Panc1 (cell line): ENCODE data around the gene YIPF1. TPM values are rescaled to one million over a fixed set of nuclear protein-coding genes. Genes with fewer than 3 reads are reported as not detected.

Experiments used
- ATAC-seq: fragments of 200-7000 bp; cut with Tn5 transposase; 2 replicates; pipeline ENCODE4 v1.9.1; 2020; ENCODE audit warnings: mild to moderate bottlenecking, moderate library complexity
- BruUV-seq: library from RNA; stranded (reverse); fragments of 400-500 nt; replicated peaks from 2 replicates; lab custom pipeline; 2021; lab: Mats Ljungman, UMichigan
- CTCF ChIA-PET: fragments of 300-600 bp; sonication (Branson Sonifier 250); formaldehyde crosslinking; loops from one replicate; lab custom pipeline; 2022; ENCODE audit warnings: antibody characterized with exemption; lab: Charles Lee
- POLR2A ChIA-PET: fragments of 300-600 bp; sonication (Branson Sonifier 250); formaldehyde crosslinking; loops from one replicate; lab custom pipeline; 2022; ENCODE audit warnings: antibody characterized with exemption; lab: Charles Lee
- DNase-seq: peaks from one replicate; pipeline ENCODE4 v3.0.0-alpha.2; 2010; ENCODE audit warnings: low read depth, low spot score
- H3K27ac ChIP-seq: 2 replicates; pipeline ENCODE4 v1.5.1; 2011; ENCODE audit warnings: mild to moderate bottlenecking, low read length, inconsistent platforms
- H3K27me3 ChIP-seq: fragments of 200-500 bp; sonication (Bioruptor generic); 2 replicates; pipeline ENCODE4 v1.6.0; 2014; ENCODE audit warnings: low read length, inconsistent platforms; ENCODE audit not compliant: control insufficient read depth, insufficient read depth
- H3K36me3 ChIP-seq: fragments of 200-500 bp; sonication (Bioruptor generic); 2 replicates; pipeline ENCODE4 v1.5.1; 2014; ENCODE audit warnings: inconsistent platforms, mild to moderate bottlenecking, low read length, moderate library complexity; ENCODE audit not compliant: control insufficient read depth, insufficient read depth
- H3K4me1 ChIP-seq: 2 replicates; pipeline ENCODE4 v1.5.1; 2011; ENCODE audit warnings: inconsistent platforms, mild to moderate bottlenecking, low read length, moderate library complexity; ENCODE audit not compliant: control insufficient read depth, insufficient read depth
- H3K4me3 ChIP-seq, 2 experiments: 2 replicates each; pipeline ENCODE4 v1.5.1; 2011 to 2012; ENCODE audit warnings: low read depth in 2 of 2, low read length in 2 of 2, mild to moderate bottlenecking in 2 of 2, inconsistent platforms in 1 of 2, moderate library complexity in 1 of 2
- H3K9me3 ChIP-seq: fragments of 200-500 bp; sonication (Bioruptor generic); 2 replicates; pipeline ENCODE4 v1.5.1; 2014; ENCODE audit warnings: low read depth, mild to moderate bottlenecking, inconsistent platforms, low read length, moderate library complexity; ENCODE audit not compliant: control insufficient read depth, insufficient read depth
- POLR2AphosphoS5 ChIP-seq: IDR thresholded peaks from 2 replicates; pipeline ENCODE4 v1.6.1; 2012; ENCODE audit warnings: mild to moderate bottlenecking, low read depth, low read length, moderate library complexity
- SIN3A ChIP-seq: IDR thresholded peaks from 2 replicates; pipeline ENCODE4 v1.6.1; 2012; ENCODE audit warnings: low read depth, mild to moderate bottlenecking, low read length, moderate library complexity, borderline replicate concordance; ENCODE audit not compliant: insufficient read depth
- TCF7L2 ChIP-seq: IDR thresholded peaks from 2 replicates; pipeline ENCODE4 v1.6.1; 2011; ENCODE audit warnings: mild to moderate bottlenecking, low read depth, low read length, inconsistent platforms
- in situ Hi-C: cut with HindIII; loops from 2 replicates; pipeline ENCODE4 v1.10.0; 2016; ENCODE audit warnings: low sequenced_read_pairs, low pct_unique_long_range_greater_than_20kb
- intact Hi-C: fragments of 100-400 bp; cut with micrococcal nuclease; formaldehyde crosslinking; loops from one replicate; pipeline ENCODE4 v1.10.0; 2022; ENCODE audit not compliant: unreplicated experiment
- total RNA-seq: library from RNA; stranded (reverse); gene quantifications from one replicate; pipeline ENCODE4 v1.2.1, GENCODE V29; 2021; ENCODE audit not compliant: unreplicated experiment
- TF ChIP-seq, protein P1 (sequence below): fragments of 450-650 bp; IDR thresholded peaks from 2 replicates; pipeline ENCODE4 v1.5.1; 2017; ENCODE audit warnings: mild to moderate bottlenecking
- TF ChIP-seq, protein P2 (sequence below), 2 experiments: IDR thresholded peaks; 2 replicates each; pipeline ENCODE4 v1.6.1; 2011 to 2012; ENCODE audit warnings: low read depth in 2 of 2, control low read depth in 1 of 2, low read length in 1 of 2, mild to moderate bottlenecking in 1 of 2, moderate library complexity in 1 of 2; ENCODE audit not compliant: insufficient read depth in 1 of 2

Gene YIPF1
- total RNA-seq, 1 experiment from 2014 or later: 21.4 TPM

DNA sequence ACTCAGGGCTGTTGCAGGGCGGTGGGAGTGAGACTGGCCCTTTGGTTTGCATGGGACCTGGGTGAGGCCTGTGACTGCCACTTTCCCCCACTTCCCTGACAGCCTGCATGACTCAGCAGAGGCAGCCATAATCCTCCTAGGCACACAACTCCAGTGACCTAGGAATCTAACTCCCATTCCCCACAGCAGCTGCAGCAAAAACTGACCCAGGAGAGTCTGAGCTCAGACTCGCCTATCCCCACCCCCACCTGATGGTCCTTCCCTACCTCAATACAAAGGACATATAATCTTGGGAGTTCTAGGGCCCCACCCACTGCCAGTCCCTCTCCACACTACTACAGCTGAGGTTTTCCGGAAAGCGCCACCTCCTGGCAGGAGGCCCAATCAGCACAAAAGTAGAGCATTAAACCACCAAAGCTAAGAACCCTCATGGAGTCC lies 78.2 kb downstream of the YIPF1 start:
- no peak for TF ChIP-seq POLR2AphosphoS5
- TF ChIP-seq, protein P1, sequence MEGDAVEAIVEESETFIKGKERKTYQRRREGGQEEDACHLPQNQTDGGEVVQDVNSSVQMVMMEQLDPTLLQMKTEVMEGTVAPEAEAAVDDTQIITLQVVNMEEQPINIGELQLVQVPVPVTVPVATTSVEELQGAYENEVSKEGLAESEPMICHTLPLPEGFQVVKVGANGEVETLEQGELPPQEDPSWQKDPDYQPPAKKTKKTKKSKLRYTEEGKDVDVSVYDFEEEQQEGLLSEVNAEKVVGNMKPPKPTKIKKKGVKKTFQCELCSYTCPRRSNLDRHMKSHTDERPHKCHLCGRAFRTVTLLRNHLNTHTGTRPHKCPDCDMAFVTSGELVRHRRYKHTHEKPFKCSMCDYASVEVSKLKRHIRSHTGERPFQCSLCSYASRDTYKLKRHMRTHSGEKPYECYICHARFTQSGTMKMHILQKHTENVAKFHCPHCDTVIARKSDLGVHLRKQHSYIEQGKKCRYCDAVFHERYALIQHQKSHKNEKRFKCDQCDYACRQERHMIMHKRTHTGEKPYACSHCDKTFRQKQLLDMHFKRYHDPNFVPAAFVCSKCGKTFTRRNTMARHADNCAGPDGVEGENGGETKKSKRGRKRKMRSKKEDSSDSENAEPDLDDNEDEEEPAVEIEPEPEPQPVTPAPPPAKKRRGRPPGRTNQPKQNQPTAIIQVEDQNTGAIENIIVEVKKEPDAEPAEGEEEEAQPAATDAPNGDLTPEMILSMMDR: peak; percentile 59
- Histone ChIP-seq H3K36me3 (peaks cover 3% of the 10 kb centered on the region; the same call in 1 of the 2 replicates), H3K4me3 (no peak overlapping the region), H3K9me3 (no peaks in the 10 kb centered on the region), H3K4me1 (no peaks in the 10 kb centered on the region), H3K27ac (no peak overlapping the region), H3K27me3 (no peaks in the 10 kb centered on the region)
- intact Hi-C loops: no loop called here
- ChIA-PET CTCF (interaction anchor here (0.7 kb wide), 1 partner anchor 8 kb away, joined by 14 read pairs; no protein-coding TSS in a partner anchor), POLR2A (no interaction called here)
- in situ Hi-C loops: no loop called here
- DNase-seq: no peak
- peak; percentile 26; the same call in 1 of the 2 replicates for ATAC-seq
- BruUV-seq: no TSS peak

DNA sequence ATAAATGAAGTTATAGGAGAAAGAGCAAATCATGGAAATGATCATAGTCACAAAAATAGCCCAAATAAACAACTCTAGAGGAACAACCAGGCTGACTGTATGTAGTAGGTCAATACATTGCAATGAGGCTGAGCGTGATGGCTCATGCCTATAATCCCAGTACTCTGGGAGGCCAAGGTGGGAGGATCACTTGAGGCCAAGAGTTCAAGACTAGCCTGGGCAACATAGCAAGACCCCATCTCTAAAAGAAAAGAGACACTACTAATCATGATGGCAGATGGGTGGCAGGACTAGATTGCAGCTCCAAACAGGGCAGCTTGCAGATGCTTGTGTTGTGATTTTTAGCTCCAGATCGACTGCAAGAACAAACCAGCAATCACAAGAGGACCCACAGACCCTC lies 79.1 kb downstream of the YIPF1 start:
- no peak overlapping the region for H3K27ac ChIP-seq
- no peak for ATAC-seq
- BruUV-seq: no TSS peak
- no peaks in the 10 kb centered on the region for H3K27me3 ChIP-seq
- ChIA-PET POLR2A (no interaction called here), CTCF (no interaction called here)
- peaks cover 9% of the 10 kb centered on the region; the same call in 1 of the 2 replicates for H3K36me3 ChIP-seq
- intact Hi-C loops (no loop called here), in situ Hi-C loops (no loop called here)
- no peak for DNase-seq
- H3K4me1 ChIP-seq: no peaks in the 10 kb centered on the region
- H3K9me3 ChIP-seq: no peaks in the 10 kb centered on the region
- H3K4me3 ChIP-seq: no peak overlapping the region
- no peak for TF ChIP-seq TCF7L2
- no peak for TF ChIP-seq SIN3A
- TF ChIP-seq, protein P1: no peak
- TF ChIP-seq, protein P2, sequence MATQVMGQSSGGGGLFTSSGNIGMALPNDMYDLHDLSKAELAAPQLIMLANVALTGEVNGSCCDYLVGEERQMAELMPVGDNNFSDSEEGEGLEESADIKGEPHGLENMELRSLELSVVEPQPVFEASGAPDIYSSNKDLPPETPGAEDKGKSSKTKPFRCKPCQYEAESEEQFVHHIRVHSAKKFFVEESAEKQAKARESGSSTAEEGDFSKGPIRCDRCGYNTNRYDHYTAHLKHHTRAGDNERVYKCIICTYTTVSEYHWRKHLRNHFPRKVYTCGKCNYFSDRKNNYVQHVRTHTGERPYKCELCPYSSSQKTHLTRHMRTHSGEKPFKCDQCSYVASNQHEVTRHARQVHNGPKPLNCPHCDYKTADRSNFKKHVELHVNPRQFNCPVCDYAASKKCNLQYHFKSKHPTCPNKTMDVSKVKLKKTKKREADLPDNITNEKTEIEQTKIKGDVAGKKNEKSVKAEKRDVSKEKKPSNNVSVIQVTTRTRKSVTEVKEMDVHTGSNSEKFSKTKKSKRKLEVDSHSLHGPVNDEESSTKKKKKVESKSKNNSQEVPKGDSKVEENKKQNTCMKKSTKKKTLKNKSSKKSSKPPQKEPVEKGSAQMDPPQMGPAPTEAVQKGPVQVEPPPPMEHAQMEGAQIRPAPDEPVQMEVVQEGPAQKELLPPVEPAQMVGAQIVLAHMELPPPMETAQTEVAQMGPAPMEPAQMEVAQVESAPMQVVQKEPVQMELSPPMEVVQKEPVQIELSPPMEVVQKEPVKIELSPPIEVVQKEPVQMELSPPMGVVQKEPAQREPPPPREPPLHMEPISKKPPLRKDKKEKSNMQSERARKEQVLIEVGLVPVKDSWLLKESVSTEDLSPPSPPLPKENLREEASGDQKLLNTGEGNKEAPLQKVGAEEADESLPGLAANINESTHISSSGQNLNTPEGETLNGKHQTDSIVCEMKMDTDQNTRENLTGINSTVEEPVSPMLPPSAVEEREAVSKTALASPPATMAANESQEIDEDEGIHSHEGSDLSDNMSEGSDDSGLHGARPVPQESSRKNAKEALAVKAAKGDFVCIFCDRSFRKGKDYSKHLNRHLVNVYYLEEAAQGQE (IDR thresholded peaks at IDR 0.05; ENCODE audit: insufficient read depth in 1 of 2, low read depth in 2 of 2, low read length in 1 of 2): no peak
- TF ChIP-seq POLR2AphosphoS5: no peak
